ENCODE results near the gene CYP2C19.
"Not testable (repeated sequence)": the region's sequence is repeated elsewhere in the genome, so short reads cannot be mapped to it uniquely, and the experiment has no call there.

CYP2C19 gene

GRCh38 chr10:94762393-94762792 lies at the start of gene CYP2C19:
Gene CYP2C19, plus strand, starts transcription at chr10:94762681. Its CDS starts 25 bp downstream, at chr10:94762706.
- DNase-seq = no peak

DNA sequence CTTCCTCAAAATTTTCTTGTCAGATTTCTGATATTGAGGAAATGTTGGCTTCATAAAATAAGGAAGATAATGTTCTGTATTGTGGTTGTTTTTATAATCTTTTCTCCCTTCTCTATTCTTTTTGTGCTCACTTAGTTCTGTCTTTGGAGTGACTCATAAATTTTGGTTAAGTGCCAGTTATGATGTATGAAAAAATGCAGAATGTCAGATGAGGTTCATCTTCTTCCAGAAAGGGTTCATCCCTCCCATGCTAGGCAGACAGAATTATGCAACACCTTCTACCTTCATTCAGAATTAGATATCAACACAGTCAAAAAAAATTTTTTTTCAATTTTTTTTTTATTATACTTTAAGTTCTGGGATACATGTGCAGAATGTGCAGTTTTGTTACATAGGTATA lies 36.6 kb upstream of the CYP2C19 start:
- no peak for DNase-seq

GRCh38 chr10:94735197-94735596 lies 27.3 kb upstream of the CYP2C19 start:
- DNase-seq = no peak

DNA sequence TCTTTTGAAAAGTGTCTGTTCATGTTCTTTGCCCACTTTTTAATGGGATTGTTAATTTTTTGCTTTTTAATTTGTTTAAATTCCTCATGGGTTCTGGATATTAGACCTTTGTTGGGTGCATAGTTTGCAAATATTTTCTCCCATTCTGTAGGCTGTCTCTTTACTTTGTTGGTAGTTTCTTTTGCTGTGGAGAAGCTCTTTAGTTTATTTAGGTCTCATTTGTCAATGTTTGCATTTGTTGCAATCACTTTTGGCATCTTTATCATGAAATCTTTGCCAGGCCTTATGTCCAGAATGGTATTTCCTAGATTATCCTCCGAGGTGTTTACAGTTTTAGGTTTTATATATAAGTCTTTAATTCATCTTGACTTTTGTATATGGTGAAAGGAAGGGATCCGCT lies 23.9 kb upstream of the CYP2C19 start:
- DNase-seq = no peak

DNA sequence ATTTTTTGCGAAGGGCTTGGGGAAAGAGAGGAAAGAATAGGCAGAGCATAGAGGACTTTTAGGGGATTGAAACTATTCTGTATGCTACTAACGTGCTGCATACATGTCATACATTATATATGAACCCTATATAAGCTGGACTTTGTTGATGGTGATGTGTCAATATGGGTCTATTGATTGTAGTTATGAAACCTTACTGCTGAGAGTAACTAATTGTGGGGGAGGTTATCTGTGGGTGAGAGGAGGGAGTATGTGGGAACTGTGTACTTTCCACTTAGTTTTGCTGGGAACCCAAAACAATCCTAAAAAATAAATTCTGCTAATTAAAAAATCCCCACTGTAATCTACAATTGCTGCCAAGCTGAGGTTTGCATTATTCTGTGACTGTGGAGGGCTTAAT lies 15.3 kb upstream of the CYP2C19 start:
- DNase-seq = no peak

GRCh38 chr10:94747838-94748237 lies 14.6 kb upstream of the CYP2C19 start:
- no peak for DNase-seq

DNA sequence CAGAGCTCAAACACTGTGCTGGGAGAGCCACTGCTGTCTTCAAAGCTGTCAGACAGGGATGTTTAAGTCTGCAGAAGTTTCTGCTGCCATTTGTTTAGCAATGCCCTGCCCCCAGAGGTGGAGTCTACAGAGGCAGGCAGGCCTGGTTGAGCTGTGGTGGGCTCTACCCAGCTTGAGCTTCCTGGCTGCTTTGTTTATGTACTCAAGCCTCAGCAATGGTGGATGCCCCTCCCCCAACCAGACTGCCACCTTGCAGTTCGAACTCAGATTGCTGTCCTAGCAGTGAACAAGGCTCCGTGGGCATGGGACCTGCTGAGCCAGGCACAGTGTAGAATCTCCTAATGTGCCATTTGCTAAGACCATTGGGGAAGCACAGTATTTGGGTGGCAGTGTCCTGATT lies 4.6 kb upstream of the CYP2C19 start:
- no peak for DNase-seq

DNA sequence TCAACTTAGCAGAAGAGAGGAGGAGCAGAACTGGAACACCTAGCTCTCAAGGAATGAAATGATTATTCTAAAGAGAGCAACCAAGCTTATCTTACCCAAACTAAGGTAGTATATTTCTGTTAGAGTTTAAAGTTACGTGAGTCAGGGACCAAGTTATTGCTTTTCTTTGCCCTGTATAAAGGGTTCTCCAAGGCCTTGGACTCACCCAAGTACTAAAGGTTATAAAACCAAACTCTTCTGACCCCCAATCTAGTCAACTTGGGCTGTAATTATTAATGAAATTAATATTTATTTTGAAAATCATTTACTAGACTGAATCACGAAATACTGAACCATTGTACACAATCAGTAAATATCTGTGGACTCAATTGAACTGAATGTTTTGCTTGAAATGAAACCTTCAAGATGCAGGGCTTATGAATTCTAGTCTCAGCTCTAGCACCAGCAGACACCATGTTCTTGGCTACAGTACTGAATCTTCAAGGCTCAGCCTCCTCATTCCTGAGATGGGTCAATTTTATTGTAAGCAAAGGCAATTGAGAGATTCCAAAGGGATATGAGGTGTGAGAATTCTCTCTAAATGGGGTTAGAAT lies 1.8 kb upstream of the CYP2C19 start:
- DNase-seq = no peak

DNA sequence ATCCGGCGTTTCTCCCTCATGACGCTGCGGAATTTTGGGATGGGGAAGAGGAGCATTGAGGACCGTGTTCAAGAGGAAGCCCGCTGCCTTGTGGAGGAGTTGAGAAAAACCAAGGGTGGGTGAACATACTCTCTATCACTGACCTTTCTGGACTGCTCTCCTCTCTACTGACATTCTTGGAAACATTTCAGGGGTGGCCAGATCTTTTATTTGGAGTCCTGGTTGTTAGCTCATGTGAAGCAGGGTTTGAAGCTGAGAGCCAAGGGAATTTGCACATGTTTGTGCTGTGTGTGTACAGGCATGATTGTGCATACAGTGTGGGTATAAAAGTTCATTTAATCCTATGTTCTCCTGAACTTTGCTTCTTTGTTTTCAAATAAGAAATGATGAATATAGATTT lies 12.9 kb downstream of the CYP2C19 start:
- not testable (repeated sequence) for DNase-seq

GRCh38 chr10:94777886-94778458 lies 15.5 kb downstream of the CYP2C19 start:
- no peak for DNase-seq

GRCh38 chr10:94780844-94781243 lies 18.4 kb downstream of the CYP2C19 start:
- no peak for DNase-seq

GRCh38 chr10:94784256-94784655 lies 21.8 kb downstream of the CYP2C19 start:
- no peak for DNase-seq

DNA sequence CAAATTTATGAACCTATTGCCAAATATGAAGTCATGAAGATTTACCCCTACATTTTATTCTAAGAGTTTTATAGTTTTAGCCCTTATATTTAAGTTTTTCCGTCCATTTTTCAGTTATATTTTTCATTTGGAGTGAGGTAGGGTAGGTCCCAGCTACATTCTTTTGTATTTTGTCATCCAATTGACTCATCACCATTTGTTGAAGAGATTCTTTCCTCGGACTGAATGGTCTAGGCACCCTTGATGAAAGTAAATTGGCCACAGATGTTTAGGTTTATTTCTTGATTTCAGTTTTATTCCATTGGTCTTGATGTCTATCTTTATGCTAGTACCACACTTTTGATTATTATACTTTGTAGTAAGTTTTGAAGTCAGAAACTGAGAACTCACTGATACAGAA lies 22.7 kb downstream of the CYP2C19 start:
- DNase-seq = no peak

DNA sequence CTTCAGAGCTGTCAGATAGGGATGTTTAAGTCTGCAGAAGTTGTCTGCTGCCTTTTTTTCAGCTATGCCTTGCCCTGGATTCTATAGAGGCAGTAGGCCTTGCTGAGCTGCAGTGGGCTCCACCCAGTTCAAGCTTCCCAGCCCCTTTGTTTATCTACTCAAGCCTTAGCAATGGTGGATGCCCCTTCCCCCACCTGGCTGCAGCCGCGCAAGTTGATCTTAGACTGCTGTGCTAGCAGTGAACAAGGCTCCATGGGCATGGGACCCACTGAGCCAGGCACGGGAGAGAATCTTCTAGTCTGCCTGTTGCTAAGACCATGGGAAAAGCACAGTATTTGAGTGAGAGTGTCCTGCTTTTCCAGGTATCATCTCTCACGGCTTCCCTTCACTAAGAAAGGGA lies 38.1 kb downstream of the CYP2C19 start:
- DNase-seq = not testable (repeated sequence)

DNA sequence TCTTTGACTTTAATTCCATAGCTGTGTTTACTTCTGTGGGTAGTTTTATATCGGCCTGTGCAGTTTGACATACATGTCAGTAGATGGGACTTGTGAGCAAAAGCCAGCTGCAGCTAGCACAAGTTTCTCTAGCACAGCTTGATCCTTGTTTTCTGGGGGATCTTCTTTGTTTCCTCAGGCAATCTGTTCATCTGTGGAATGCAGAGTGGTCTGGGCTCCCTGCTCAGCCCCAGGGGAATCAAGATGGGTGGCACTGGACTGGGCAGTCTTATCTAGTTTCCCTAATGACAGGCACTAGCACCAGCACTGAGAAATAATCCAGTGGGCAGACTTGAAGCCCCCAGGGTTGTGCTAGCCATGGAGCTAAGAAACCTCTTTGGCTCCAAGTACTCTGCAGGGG lies 40.8 kb downstream of the CYP2C19 start:
- no peak for DNase-seq

GRCh38 chr10:94830025-94830424 lies 67.5 kb downstream of the CYP2C19 start:
- DNase-seq = not testable (repeated sequence)

- DNase-seq = no peak
Observed at GRCh38 chr10:94846204-94846603, 83.7 kb downstream of the CYP2C19 start.

DNA sequence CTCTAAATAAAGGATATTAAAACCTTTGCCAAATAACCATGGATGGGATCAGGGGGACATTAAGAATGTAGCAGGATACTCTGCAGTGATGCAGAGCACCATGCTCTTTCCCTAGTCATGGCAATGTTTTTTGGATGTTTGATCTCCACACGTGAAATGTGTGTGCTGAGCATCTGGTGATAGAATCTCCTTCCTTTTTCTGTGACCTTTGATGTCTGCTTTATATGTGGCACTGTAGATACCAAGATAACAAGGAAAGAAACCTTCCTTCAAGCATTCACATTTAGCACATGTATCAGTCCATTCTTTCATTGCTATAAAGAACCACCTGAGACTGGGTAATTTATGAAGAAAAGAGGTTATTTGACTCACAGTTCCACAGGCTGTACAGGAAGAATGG lies 88.3 kb downstream of the CYP2C19 start:
- DNase-seq = no peak

DNA sequence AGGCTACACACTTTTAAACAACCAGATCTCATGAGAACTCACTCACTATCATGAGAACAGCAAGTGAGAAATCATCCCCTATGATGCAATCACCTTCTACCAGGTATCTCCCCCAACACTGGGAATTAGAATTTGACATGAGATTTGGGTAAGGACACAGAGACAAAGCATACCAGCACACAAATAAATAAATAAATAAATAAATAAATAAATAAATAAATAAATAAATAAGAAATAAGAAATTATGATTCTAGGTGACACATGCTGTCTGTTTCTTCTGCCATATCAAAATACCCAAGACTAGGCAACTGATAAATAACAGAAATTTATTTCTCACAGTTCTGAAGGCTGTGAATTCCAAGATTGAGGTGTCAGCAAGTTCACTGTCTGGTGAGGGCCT lies 88.8 kb downstream of the CYP2C19 start:
- no peak for DNase-seq

DNA sequence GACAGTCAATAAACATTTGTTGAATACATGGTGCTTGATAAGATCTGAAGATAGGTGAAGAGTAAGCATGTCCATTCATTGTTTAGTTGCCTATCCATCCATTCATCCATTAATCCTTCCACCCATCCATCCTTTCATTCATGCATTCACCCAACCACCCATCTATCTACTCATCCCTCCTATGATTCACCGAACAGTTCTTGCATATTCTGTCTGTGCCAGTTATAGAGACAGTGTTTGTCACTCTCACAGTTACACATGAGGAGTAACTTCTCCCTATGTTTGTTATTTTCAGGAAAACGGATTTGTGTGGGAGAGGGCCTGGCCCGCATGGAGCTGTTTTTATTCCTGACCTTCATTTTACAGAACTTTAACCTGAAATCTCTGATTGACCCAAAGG lies 90.0 kb downstream of the CYP2C19 start:
- no peak for DNase-seq

DNA sequence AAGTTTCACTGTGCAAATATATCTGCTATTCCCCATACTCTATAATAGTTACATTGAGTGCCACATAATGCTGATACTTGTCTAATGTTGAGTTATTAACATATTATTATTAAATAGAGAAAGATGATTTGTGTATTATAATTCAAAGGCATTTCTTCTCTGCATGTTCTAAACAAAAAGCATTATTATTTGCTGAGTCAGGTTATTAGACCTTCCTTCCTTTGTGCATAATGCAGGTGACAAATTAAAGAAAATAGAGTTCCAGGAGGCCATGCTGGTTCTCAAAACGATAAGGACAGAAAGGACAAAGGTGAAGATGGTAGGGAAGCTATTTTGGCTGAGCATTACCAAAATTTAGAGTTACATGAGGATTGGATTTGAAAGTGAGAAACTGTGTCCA lies 90.6 kb downstream of the CYP2C19 start:
- no peak for DNase-seq

GRCh38 chr10:94858005-94858404 lies 95.5 kb downstream of the CYP2C19 start:
- no peak for DNase-seq

DNA sequence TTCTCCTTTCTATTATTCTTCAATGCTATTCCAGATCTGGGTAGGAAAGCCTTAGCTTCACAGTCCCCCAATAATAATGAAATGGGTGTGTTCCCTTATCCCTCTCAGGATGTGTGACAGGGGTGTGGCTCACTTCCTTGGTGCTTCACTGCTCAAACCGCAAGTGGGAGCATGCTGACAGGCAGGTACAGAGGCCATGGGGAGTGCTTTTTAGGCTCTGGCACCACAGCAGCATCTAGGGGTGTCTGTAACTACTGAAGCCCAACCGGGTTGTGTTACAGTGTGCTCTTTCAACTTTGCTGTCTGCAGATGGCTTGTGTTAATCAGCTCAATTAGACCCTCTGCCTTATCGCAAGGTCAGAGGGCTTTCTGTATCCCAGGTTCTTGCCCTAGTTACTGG lies 96.6 kb downstream of the CYP2C19 start:
- no peak for DNase-seq

DNA sequence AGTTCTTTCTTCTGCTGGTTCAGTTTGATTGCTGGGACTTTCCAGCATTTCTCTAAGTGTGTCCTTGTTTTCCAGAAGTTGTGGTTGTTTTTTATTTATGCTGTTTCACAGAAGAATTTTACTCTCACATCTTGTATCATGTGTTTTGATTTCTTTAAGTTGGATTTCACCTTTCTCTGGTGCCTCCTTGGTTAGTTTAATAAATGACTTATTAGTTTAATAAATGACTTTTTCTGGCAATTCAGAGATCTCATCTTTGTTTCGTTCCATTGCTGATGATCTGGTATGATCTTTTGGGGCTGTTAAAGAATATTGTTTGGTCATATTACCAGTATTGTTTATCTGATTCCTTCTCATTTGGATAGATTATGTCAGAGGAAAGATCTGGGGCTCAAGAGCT lies 116.2 kb downstream of the CYP2C19 start:
- no peak for DNase-seq

DNA sequence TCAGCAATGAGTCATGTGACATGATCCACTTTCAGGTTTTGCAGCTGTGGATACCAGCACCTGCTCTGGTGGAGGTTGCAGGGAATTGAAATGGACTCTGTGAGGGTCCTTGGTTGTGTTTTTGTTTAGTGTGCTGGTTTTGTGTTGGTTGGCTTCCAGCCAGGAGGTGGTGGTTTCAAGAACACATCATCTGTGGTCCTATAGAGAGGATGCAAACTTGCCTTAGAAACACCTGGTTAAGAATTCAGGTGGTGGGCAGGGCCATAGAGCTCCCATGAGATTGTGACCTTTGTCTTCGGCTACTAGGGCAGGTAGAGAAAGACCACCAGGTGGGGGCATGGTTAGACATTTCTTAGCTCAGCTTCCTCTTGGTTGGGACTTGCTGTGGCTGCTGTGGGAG lies 116.7 kb downstream of the CYP2C19 start:
- no peak for DNase-seq
